K562 (cell line): ENCODE measurements around the gene RNF4. TPM values are rescaled to one million over a fixed set of nuclear protein-coding genes. Genes with fewer than 3 reads are reported as not detected.
A peak's percentile ranks its signal among the peaks of the same experiment; 100 is the strongest.

Experiments used
- CBX2 ChIP-seq: fragments of 200-600 bp; sonication (generic); IDR thresholded peaks from one replicate; pipeline ENCODE4 v1.6.1; 2012; ENCODE audit warnings: mild to moderate bottlenecking, low read length, inconsistent platforms; ENCODE audit not compliant: insufficient read depth, poor library complexity, severe bottlenecking
- CBX5 ChIP-seq: IDR thresholded peaks from 2 replicates; pipeline ENCODE4 v1.6.1; 2014; ENCODE audit warnings: low read depth, borderline replicate concordance
- EGR1 ChIP-seq: fragments of 450-650 bp; conservative IDR thresholded peaks from 2 replicates; pipeline ENCODE4 v1.6.1; 2017; ENCODE audit warnings: mild to moderate bottlenecking
- HMG20A ChIP-seq: fragments of 450-650 bp; formaldehyde crosslinking; conservative IDR thresholded peaks from 2 replicates; pipeline ENCODE4 v1.4.0; 2020; ENCODE audit warnings: mild to moderate bottlenecking, mixed read lengths
- JUND ChIP-seq, 2 experiments: IDR thresholded peaks; 2 replicates in 1 of 2; 3 replicates in 1 of 2; pipeline ENCODE4 v1.6.1; 2011; ENCODE audit warnings: borderline replicate concordance in 2 of 2, low read depth in 2 of 2, low read length in 2 of 2, improper control_type of control experiment in 1 of 2, missing biosample characterization in 1 of 2, missing genetic modification characterization in 1 of 2, missing genetic modification reagents in 1 of 2
- MEIS2 ChIP-seq: fragments of 450-650 bp; IDR thresholded peaks from 2 replicates; pipeline ENCODE4 v1.6.1; 2014; ENCODE audit warnings: mild to moderate bottlenecking; ENCODE audit not compliant: partially characterized antibody
- OTX1 ChIP-seq: fragments of 450-650 bp; formaldehyde crosslinking; IDR thresholded peaks from 2 replicates; pipeline ENCODE4 v1.4.0; 2022; ENCODE audit warnings: mild to moderate bottlenecking
- PHB2 ChIP-seq: fragments of 450-650 bp; IDR thresholded peaks from 2 replicates; pipeline ENCODE4 v1.6.1; 2017; ENCODE audit warnings: low read depth
- POLR2G ChIP-seq: fragments of 200-400 bp; formaldehyde crosslinking; IDR thresholded peaks from 2 replicates; pipeline ENCODE4 v1.6.1; 2017; ENCODE audit warnings: low read depth, mild to moderate bottlenecking, antibody characterized with exemption, low read length, moderate library complexity
- SAFB ChIP-seq: fragments of 200-400 bp; formaldehyde crosslinking; IDR thresholded peaks from 2 replicates; pipeline ENCODE4 v1.6.1; 2017; ENCODE audit warnings: low read depth, low read length, borderline replicate concordance
- SIRT6 ChIP-seq: IDR thresholded peaks from one replicate; pipeline ENCODE4 v1.6.1; 2012; ENCODE audit warnings: low read depth, mild to moderate bottlenecking, control low read depth, inconsistent platforms, low read length, moderate library complexity
- SRSF1 ChIP-seq: fragments of 200-400 bp; formaldehyde crosslinking; IDR thresholded peaks from 2 replicates; pipeline ENCODE4 v1.6.1; 2017; ENCODE audit warnings: mild to moderate bottlenecking, low read depth, low read length, moderate library complexity
- TOE1 ChIP-seq, 2 experiments: fragments of 450-650 bp in 1 of 2; sonication (generic) in 1 of 2; formaldehyde crosslinking in 1 of 2; IDR thresholded peaks; 2 replicates each; pipeline versions ENCODE4 v1.7.1 to v1.8.0; 2016 to 2022; ENCODE audit warnings: borderline replicate concordance in 2 of 2, mild to moderate bottlenecking in 2 of 2, antibody characterized with exemption in 1 of 2, inconsistent platforms in 1 of 2, low read depth in 1 of 2, missing genetic modification reagents in 1 of 2, moderate library complexity in 1 of 2
- ZNF175 ChIP-seq: fragments of 200-800 bp; sonication (Bioruptor generic); IDR thresholded peaks from 2 replicates; pipeline ENCODE4 v1.6.1; 2016; ENCODE audit warnings: low read depth, mild to moderate bottlenecking, missing genetic modification characterization, missing compliant biosample characterization
- ZNF785 ChIP-seq: fragments of 250-450 bp; sonication (Bioruptor Pico); IDR thresholded peaks from 2 replicates; pipeline ENCODE4 v1.4.0; 2020; ENCODE audit warnings: mild to moderate bottlenecking
- polyA plus RNA-seq, 8 experiments: library from polyadenylated mRNA; depleted of rRNA in 4 of 8; stranded (reverse) in 5 of 8; unstranded in 3 of 8; fragments of >200 nt; fragmentation: Nextera tagmentation in 2 of 8; fragmentation: Illumina TruSeq in 1 of 8; extraction: Ambion mirVana in 2 of 8; extraction: Trizol in 1 of 8; gene quantifications; 2 replicates each; pipeline versions ENCODE4 v1.2.1 to v1.2.3, GENCODE V29; 2011 to 2014; ENCODE audit warnings: inconsistent platforms in 1 of 8, missing spikeins in 1 of 8
- total RNA-seq, 7 experiments: library from RNA; depleted of rRNA in 6 of 7; stranded (reverse); fragments of >200 nt in 6 of 7; fragmentation: Illumina TruSeq in 2 of 7; extraction: Trizol in 2 of 7; gene quantifications; 2 replicates each; pipeline versions ENCODE4 v1.2.1 to v1.2.3, GENCODE V29; 2011 to 2021; ENCODE audit warnings: low replicate concordance in 1 of 7
- TF ChIP-seq, protein P1 (sequence below): fragments of 250-450 bp; sonication (Bioruptor Pico); IDR thresholded peaks from 2 replicates; pipeline ENCODE4 v1.5.0; 2021
- TF ChIP-seq, protein P2 (sequence below): sonication (generic); formaldehyde crosslinking; IDR thresholded peaks from 2 replicates; pipeline ENCODE4 v1.8.0; 2023; ENCODE audit warnings: missing genetic modification reagents, mild to moderate bottlenecking, borderline replicate concordance

The RNF4 gene
- total and polyA plus RNA-seq, 9 of the 15 experiments (the other 6 are each of a cell fraction or from before 2014, with no cell fraction given), result 19.2 to 59.3 (median 44.8) TPM

DNA sequence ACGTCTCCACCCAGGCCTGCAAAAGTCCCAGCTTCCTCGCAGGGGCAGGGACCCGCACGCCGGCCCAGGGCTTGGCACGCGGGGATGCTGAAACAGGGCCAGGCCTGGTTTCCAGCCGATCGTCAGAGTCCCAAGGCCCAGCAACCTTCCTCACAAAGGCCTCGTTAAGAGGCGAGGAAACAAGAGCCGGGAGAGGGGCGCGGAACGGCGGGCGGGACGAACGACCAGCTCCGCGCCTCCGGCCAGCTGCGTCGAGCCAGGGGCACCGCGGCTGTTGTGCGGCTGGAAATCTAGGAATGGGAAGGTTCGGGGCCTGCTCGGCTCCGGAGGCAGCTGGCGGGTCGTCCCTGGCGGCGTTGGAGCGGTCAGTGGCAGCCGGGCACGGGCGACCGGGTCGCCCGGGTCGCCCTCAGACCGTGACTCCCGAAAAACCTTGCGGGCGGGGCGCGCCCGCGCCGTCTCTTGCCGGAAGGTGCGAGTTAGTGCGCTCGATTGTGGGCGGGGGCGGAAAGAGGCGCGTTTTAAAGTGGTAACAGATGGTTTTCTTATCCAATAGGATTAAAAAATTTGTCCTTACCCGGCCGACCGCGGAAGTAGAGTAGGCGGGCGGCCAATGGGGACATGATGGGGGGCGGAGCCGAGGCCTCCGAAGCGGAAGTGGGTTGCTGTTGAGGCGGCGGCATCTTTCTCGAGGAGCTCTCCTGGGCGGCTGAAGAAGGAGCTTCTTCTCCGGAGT is at the start of gene RNF4 (continued):
- TF ChIP-seq CBX5 (no peak), SRSF1 (no peak), CBX2 (no peak), ZNF175 (no peak), JUND (IDR thresholded peaks at IDR 0.05; ENCODE audit: borderline replicate concordance, low read depth, low read length) (no peak; the same call in 1 of the 2 replicates), JUND (tag; IDR thresholded peaks at IDR 0.05; ENCODE audit: borderline replicate concordance, low read depth, low read length) (no peak), SIRT6 (no peak), EGR1 (peak; percentile 90), SAFB (no peak), HMG20A (CRISPR knock-in tag) (no peak), ZNF785 (CRISPR knock-in tag) (no peak), PHB2 (no peak), TOE1 (IDR thresholded peaks at IDR 0.05; ENCODE audit: borderline replicate concordance) (no peak), TOE1 (CRISPR knock-in tag; IDR thresholded peaks at IDR 0.05; ENCODE audit: borderline replicate concordance, low read depth) (0 out of 2 replicates have a peak, but pooled peaks have one; percentile 20), OTX1 (no peak), POLR2G (peak; percentile 95), MEIS2 (peak; percentile 15)
- TF ChIP-seq, protein P1, sequence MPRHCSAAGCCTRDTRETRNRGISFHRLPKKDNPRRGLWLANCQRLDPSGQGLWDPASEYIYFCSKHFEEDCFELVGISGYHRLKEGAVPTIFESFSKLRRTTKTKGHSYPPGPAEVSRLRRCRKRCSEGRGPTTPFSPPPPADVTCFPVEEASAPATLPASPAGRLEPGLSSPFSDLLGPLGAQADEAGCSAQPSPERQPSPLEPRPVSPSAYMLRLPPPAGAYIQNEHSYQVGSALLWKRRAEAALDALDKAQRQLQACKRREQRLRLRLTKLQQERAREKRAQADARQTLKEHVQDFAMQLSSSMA (CRISPR knock-in tag), result no peak
- TF ChIP-seq, protein P2, sequence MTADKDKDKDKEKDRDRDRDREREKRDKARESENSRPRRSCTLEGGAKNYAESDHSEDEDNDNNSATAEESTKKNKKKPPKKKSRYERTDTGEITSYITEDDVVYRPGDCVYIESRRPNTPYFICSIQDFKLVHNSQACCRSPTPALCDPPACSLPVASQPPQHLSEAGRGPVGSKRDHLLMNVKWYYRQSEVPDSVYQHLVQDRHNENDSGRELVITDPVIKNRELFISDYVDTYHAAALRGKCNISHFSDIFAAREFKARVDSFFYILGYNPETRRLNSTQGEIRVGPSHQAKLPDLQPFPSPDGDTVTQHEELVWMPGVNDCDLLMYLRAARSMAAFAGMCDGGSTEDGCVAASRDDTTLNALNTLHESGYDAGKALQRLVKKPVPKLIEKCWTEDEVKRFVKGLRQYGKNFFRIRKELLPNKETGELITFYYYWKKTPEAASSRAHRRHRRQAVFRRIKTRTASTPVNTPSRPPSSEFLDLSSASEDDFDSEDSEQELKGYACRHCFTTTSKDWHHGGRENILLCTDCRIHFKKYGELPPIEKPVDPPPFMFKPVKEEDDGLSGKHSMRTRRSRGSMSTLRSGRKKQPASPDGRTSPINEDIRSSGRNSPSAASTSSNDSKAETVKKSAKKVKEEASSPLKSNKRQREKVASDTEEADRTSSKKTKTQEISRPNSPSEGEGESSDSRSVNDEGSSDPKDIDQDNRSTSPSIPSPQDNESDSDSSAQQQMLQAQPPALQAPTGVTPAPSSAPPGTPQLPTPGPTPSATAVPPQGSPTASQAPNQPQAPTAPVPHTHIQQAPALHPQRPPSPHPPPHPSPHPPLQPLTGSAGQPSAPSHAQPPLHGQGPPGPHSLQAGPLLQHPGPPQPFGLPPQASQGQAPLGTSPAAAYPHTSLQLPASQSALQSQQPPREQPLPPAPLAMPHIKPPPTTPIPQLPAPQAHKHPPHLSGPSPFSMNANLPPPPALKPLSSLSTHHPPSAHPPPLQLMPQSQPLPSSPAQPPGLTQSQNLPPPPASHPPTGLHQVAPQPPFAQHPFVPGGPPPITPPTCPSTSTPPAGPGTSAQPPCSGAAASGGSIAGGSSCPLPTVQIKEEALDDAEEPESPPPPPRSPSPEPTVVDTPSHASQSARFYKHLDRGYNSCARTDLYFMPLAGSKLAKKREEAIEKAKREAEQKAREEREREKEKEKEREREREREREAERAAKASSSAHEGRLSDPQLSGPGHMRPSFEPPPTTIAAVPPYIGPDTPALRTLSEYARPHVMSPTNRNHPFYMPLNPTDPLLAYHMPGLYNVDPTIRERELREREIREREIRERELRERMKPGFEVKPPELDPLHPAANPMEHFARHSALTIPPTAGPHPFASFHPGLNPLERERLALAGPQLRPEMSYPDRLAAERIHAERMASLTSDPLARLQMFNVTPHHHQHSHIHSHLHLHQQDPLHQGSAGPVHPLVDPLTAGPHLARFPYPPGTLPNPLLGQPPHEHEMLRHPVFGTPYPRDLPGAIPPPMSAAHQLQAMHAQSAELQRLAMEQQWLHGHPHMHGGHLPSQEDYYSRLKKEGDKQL, result no peak
